Measurements from ENCODE around the gene GJA10.

Gene GJA10

GRCh38 chr6:89917216-89917615 lies 22.9 kb downstream of the GJA10 start:
- DNase-seq (ENCODE audit: low read depth in 2 of 2) = no peak

GRCh38 chr6:89917801-89918366 lies 23.6 kb downstream of the GJA10 start:
- no peak for DNase-seq (ENCODE audit: low read depth in 2 of 2)

GRCh38 chr6:89921197-89921596 lies 26.9 kb downstream of the GJA10 start:
- no peak for DNase-seq (ENCODE audit: low read depth in 2 of 2)

- no peak for DNase-seq (ENCODE audit: low read depth in 2 of 2)
Observed at GRCh38 chr6:89921691-89922090, 27.4 kb downstream of the GJA10 start.

GRCh38 chr6:89924231-89924630 lies 30.0 kb downstream of the GJA10 start:
- no peak for DNase-seq (ENCODE audit: low read depth in 2 of 2)

GRCh38 chr6:89925826-89926225 lies 31.6 kb downstream of the GJA10 start:
- DNase-seq (ENCODE audit: low read depth in 2 of 2) = no peak

- DNase-seq (ENCODE audit: low read depth in 2 of 2) = no peak
Observed at GRCh38 chr6:89927264-89927663, 33.0 kb downstream of the GJA10 start.

- DNase-seq (ENCODE audit: low read depth in 2 of 2) = no peak
Observed at GRCh38 chr6:89927791-89928550, 33.7 kb downstream of the GJA10 start.

GRCh38 chr6:89928604-89929003 lies 34.3 kb downstream of the GJA10 start:
- no peak for DNase-seq (ENCODE audit: low read depth in 2 of 2)

GRCh38 chr6:89930789-89931188 lies 36.5 kb downstream of the GJA10 start:
- no peak for DNase-seq (ENCODE audit: low read depth in 2 of 2)

- no peak for DNase-seq (ENCODE audit: low read depth in 2 of 2)
Observed at GRCh38 chr6:89932245-89932802, 38.1 kb downstream of the GJA10 start.

- DNase-seq (ENCODE audit: low read depth in 2 of 2) = no peak
Observed at GRCh38 chr6:89934685-89935366, 40.6 kb downstream of the GJA10 start.

GRCh38 chr6:89936177-89936576 lies 41.9 kb downstream of the GJA10 start:
- DNase-seq (ENCODE audit: low read depth in 2 of 2) = no peak

- DNase-seq (ENCODE audit: low read depth in 2 of 2) = no peak
Observed at GRCh38 chr6:89938014-89938413, 43.7 kb downstream of the GJA10 start.

- DNase-seq (ENCODE audit: low read depth in 2 of 2) = no peak
Observed at GRCh38 chr6:89939144-89939543, 44.9 kb downstream of the GJA10 start.

GRCh38 chr6:89940225-89941027 lies 46.2 kb downstream of the GJA10 start:
- peak; percentile 30 to 44 for DNase-seq (ENCODE audit: low read depth in 2 of 2)

GRCh38 chr6:89941031-89941762 lies 46.9 kb downstream of the GJA10 start:
- no peak for DNase-seq (ENCODE audit: low read depth in 2 of 2)

- DNase-seq (ENCODE audit: low read depth in 2 of 2) = no peak
Observed at GRCh38 chr6:89941763-89942497, 47.7 kb downstream of the GJA10 start.

GRCh38 chr6:89942601-89943000 lies 48.3 kb downstream of the GJA10 start:
- no peak for DNase-seq (ENCODE audit: low read depth in 2 of 2)

- no peak for DNase-seq (ENCODE audit: low read depth in 2 of 2)
Observed at GRCh38 chr6:89944181-89944755, 50.0 kb downstream of the GJA10 start.
